ENCODE results near the gene C1QTNF8. TPM values are rescaled to one million over a fixed set of nuclear protein-coding genes. Genes with fewer than 3 reads are reported as not detected.

The C1QTNF8 gene
- total and polyA plus RNA-seq, 2 of the 8 experiments (the other 6 are each of a cell fraction or from before 2014, with no cell fraction given) = not detected

DNA sequence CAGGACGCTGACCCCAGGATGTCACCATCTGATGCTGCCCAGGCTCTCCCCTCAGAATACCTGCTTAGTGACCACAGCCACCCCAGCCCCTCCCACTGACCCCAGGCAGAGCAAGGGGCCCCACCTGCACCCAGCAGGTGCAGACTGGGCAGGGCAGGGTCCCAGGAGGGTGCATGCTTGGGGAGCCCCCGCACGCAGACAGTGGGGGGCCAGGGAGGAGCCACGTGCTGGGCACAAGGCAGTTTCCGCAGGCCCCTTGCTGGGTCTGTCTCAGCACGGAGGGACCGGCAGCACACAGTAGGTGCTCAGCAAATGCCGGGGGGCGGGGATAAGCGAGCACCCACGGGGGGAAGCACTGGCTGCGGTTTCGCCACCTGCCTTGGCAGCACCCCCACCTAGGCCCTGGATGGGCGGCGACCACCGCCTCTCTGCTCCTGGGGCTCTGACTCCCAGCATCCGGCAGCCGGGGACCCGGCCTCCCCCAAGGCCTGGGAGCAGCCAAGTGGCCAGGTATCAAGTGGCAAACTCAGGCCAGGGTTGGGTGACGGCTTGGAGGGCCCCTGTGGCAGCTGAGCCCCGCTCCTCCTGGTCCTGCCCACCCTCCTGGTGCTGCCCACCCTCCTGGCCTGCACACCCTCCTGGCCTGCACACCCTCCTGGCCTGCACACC, 42.2 kb downstream of the C1QTNF8 start (continued):
- TF ChIP-seq, protein P1, sequence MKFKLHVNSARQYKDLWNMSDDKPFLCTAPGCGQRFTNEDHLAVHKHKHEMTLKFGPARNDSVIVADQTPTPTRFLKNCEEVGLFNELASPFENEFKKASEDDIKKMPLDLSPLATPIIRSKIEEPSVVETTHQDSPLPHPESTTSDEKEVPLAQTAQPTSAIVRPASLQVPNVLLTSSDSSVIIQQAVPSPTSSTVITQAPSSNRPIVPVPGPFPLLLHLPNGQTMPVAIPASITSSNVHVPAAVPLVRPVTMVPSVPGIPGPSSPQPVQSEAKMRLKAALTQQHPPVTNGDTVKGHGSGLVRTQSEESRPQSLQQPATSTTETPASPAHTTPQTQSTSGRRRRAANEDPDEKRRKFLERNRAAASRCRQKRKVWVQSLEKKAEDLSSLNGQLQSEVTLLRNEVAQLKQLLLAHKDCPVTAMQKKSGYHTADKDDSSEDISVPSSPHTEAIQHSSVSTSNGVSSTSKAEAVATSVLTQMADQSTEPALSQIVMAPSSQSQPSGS (IDR thresholded peaks at IDR 0.05; ENCODE audit: low read length) = no peak
- TF ChIP-seq SIX5 (IDR thresholded peaks at IDR 0.05; ENCODE audit: low read depth, low read length) (no peak), NANOG (IDR thresholded peaks at IDR 0.05; ENCODE audit: insufficient read depth, low read depth, low read length, poor library complexity, severe bottlenecking) (no peak), KDM1A (IDR thresholded peaks at IDR 0.05; ENCODE audit: borderline replicate concordance, low read length) (no peak), TEAD4 (IDR thresholded peaks at IDR 0.05; ENCODE audit: low read depth, low read length) (no peak), SRF (IDR thresholded peaks at IDR 0.05; ENCODE audit: low read depth, low read length) (no peak), KDM4A (IDR thresholded peaks at IDR 0.05; ENCODE audit: low read depth, low read length, severe bottlenecking) (no peak), GABPA (IDR thresholded peaks at IDR 0.05; ENCODE audit: borderline replicate concordance, insufficient read depth, low read length) (no peak), CEBPB (IDR thresholded peaks at IDR 0.05; ENCODE audit: low read depth, low read length) (no peak), RNF2 (IDR thresholded peaks at IDR 0.05; ENCODE audit: borderline replicate concordance, low read depth, low read length, missing control alignments, poor library complexity, severe bottlenecking) (no peak), SUZ12 (IDR thresholded peaks at IDR 0.05; ENCODE audit: low read length) (no peak)

Measured in H1 (cell line).